Neural cell (in vitro differentiated cells): ENCODE data around the gene LIN9. TPM values are rescaled to one million over a fixed set of nuclear protein-coding genes. Genes with fewer than 3 reads are reported as not detected.

Experiments
- H2AFZ ChIP-seq: fragments of 200-600, 300-800 bp; sonication (generic), shearing (Covaris generic); 2 replicates; pipeline ENCODE4 v1.6.0; 2014; ENCODE audit warnings: low read depth, mild to moderate bottlenecking, antibody characterized with exemption, low read length, moderate library complexity
- H3F3A ChIP-seq: fragments of 200-600 bp; shearing (Covaris generic); 2 replicates; pipeline ENCODE4 v1.6.1; 2016; ENCODE audit warnings: mild to moderate bottlenecking, moderate library complexity, mixed read lengths, antibody characterized with exemption, low read length; ENCODE audit not compliant: insufficient read depth, poor library complexity, severe bottlenecking
- H3K27ac ChIP-seq: fragments of 200-600, 300-800 bp; sonication (generic), shearing (Covaris generic); 2 replicates; pipeline ENCODE4 v1.5.1; 2014; ENCODE audit warnings: mild to moderate bottlenecking, low read length, moderate library complexity
- H3K27me3 ChIP-seq: fragments of 300-800, 200-600 bp; sonication (generic), shearing (Covaris generic); 2 replicates; pipeline ENCODE4 v1.6.0; 2014; ENCODE audit warnings: mild to moderate bottlenecking, low read depth, low read length, moderate library complexity; ENCODE audit not compliant: insufficient read depth
- H3K36me3 ChIP-seq: fragments of 300-800, 200-600 bp; sonication (generic), shearing (Covaris generic); 2 replicates; pipeline ENCODE4 v1.5.1; 2014; ENCODE audit warnings: mild to moderate bottlenecking, antibody characterized with exemption, low read length, moderate library complexity; ENCODE audit not compliant: insufficient read depth
- H3K4me2 ChIP-seq: fragments of 300-800, 200-600 bp; sonication (generic), shearing (Covaris generic); 2 replicates; pipeline ENCODE4 v1.6.0; 2014; ENCODE audit warnings: mild to moderate bottlenecking, low read length
- H3K4me3 ChIP-seq: fragments of 300-800, 200-600 bp; sonication (generic), shearing (Covaris generic); 2 replicates; pipeline ENCODE4 v1.5.1; 2014; ENCODE audit warnings: mild to moderate bottlenecking, low read length, moderate library complexity
- H3K79me2 ChIP-seq: fragments of 200-600 bp; shearing (Covaris generic); replicated peaks from 2 replicates; pipeline ENCODE4 v1.6.0; 2014; ENCODE audit warnings: mild to moderate bottlenecking, low read length, moderate library complexity; ENCODE audit not compliant: insufficient read depth
- H3K9ac ChIP-seq: fragments of 300-800, 200-600 bp; sonication (generic), shearing (Covaris generic); 2 replicates; pipeline ENCODE4 v1.6.1; 2016; ENCODE audit warnings: mild to moderate bottlenecking, low read length, mixed read lengths
- H3K9me2 ChIP-seq: fragments of 200-600 bp; shearing (Covaris generic); 2 replicates; pipeline ENCODE4 v1.6.1; 2016; ENCODE audit warnings: mild to moderate bottlenecking, low read length, mixed read lengths; ENCODE audit not compliant: insufficient read depth
- H3K9me3 ChIP-seq: fragments of 200-600, 300-800 bp; sonication (generic), shearing (Covaris generic); 2 replicates; pipeline ENCODE4 v1.6.1; 2016; ENCODE audit warnings: mild to moderate bottlenecking, mixed run types, low read length, moderate library complexity, mixed read lengths
- H4K20me1 ChIP-seq: fragments of 200-600 bp; shearing (Covaris generic); 2 replicates; pipeline ENCODE4 v1.6.1; 2016; ENCODE audit warnings: mild to moderate bottlenecking, mixed run types; ENCODE audit not compliant: insufficient read depth
- EP300 ChIP-seq: fragments of 450-650 bp; conservative IDR thresholded peaks from 2 replicates; pipeline ENCODE4 v1.6.1; 2014; ENCODE audit warnings: antibody characterized with exemption, mild to moderate bottlenecking, moderate library complexity; ENCODE audit not compliant: poor library complexity, severe bottlenecking
- EZH2 ChIP-seq: fragments of 200-600, 300-800 bp; shearing (Covaris generic), sonication (generic); IDR thresholded peaks from 2 replicates; pipeline ENCODE4 v1.6.1; 2014; ENCODE audit warnings: antibody characterized with exemption, low read length, borderline replicate concordance, mild to moderate bottlenecking; ENCODE audit not compliant: insufficient read depth, poor library complexity, severe bottlenecking
- MXI1 ChIP-seq: fragments of 450-650 bp; conservative IDR thresholded peaks from 2 replicates; pipeline ENCODE4 v1.6.1; 2014; ENCODE audit warnings: antibody characterized with exemption, mild to moderate bottlenecking; ENCODE audit not compliant: poor library complexity, severe bottlenecking
- POLR2AphosphoS5 ChIP-seq: IDR thresholded peaks from 2 replicates; pipeline ENCODE4 v1.6.1; 2012
- RAD21 ChIP-seq: fragments of 450-650 bp; conservative IDR thresholded peaks from 2 replicates; pipeline ENCODE4 v1.6.1; 2014; ENCODE audit warnings: antibody characterized with exemption, mild to moderate bottlenecking, moderate library complexity
- SMC3 ChIP-seq: fragments of 450-650 bp; conservative IDR thresholded peaks from 2 replicates; pipeline ENCODE4 v1.6.1; 2014; ENCODE audit warnings: antibody characterized with exemption, mild to moderate bottlenecking, moderate library complexity; ENCODE audit not compliant: poor library complexity
- TAF1 ChIP-seq: IDR thresholded peaks from 2 replicates; pipeline ENCODE4 v1.6.1; 2012; ENCODE audit warnings: low read depth
- polyA plus RNA-seq: library from polyadenylated mRNA; depleted of rRNA; stranded (reverse); fragments of >200 nt; gene quantifications from 2 replicates; pipeline ENCODE4 v1.2.3, GENCODE V29; 2014
- TF ChIP-seq, protein P1 (sequence below): IDR thresholded peaks from 2 replicates; pipeline ENCODE4 v1.6.1; 2012; ENCODE audit warnings: borderline replicate concordance
- TF ChIP-seq, protein P2 (sequence below): fragments of 450-650 bp; IDR thresholded peaks from 2 replicates; pipeline ENCODE4 v1.5.1; 2014; ENCODE audit warnings: antibody characterized with exemption, mild to moderate bottlenecking, moderate library complexity; ENCODE audit not compliant: poor library complexity, severe bottlenecking

LIN9 gene
- polyA plus RNA-seq, 1 donor from 2014 or later: 11.9 TPM

DNA sequence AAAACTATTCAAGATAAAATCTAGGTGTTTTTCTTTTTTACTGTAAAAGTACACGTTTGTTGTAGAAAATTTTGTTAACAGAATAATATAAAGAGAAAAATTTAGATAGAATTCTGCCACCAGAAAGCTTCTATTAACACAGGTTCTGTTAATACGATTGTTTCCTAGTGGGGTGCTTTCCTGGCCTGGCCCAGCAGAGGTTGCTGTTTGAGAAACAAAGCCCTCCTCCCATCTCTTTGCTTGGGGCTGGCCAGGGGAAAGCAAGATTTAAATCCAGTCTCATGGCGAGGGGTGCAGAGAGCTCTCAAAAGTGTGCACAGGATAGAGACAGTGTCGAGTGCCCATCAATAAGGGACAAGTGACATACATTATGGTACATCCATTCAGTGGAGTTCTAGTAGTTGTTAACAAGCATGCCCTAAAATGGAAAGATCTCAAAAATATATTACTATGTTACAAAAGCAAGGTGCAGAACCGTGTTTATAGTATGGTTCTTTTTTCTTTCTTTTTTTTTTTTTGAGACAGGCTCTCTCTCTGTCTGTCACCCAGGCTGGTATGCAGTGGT, 107.9 kb downstream of the LIN9 start:
- Histone ChIP-seq H3K36me3 (no peaks in the 10 kb centered on the region), H3K79me2 (no peaks in the 10 kb centered on the region), H3K27ac (no peak overlapping the region), H3F3A (no peaks in the 10 kb centered on the region), H3K9me2 (no peaks in the 10 kb centered on the region), H3K9ac (no peak overlapping the region), H3K4me2 (no peak overlapping the region), H3K4me3 (no peak overlapping the region), H3K27me3 (no peaks in the 10 kb centered on the region), H3K9me3 (no peaks in the 10 kb centered on the region), H2AFZ (no peak overlapping the region), H4K20me1 (no peaks in the 10 kb centered on the region)
- TF ChIP-seq TAF1 (no peak), POLR2AphosphoS5 (no peak), MXI1 (no peak), SMC3 (no peak)
- TF ChIP-seq, protein P1, sequence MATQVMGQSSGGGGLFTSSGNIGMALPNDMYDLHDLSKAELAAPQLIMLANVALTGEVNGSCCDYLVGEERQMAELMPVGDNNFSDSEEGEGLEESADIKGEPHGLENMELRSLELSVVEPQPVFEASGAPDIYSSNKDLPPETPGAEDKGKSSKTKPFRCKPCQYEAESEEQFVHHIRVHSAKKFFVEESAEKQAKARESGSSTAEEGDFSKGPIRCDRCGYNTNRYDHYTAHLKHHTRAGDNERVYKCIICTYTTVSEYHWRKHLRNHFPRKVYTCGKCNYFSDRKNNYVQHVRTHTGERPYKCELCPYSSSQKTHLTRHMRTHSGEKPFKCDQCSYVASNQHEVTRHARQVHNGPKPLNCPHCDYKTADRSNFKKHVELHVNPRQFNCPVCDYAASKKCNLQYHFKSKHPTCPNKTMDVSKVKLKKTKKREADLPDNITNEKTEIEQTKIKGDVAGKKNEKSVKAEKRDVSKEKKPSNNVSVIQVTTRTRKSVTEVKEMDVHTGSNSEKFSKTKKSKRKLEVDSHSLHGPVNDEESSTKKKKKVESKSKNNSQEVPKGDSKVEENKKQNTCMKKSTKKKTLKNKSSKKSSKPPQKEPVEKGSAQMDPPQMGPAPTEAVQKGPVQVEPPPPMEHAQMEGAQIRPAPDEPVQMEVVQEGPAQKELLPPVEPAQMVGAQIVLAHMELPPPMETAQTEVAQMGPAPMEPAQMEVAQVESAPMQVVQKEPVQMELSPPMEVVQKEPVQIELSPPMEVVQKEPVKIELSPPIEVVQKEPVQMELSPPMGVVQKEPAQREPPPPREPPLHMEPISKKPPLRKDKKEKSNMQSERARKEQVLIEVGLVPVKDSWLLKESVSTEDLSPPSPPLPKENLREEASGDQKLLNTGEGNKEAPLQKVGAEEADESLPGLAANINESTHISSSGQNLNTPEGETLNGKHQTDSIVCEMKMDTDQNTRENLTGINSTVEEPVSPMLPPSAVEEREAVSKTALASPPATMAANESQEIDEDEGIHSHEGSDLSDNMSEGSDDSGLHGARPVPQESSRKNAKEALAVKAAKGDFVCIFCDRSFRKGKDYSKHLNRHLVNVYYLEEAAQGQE: no peak

DNA sequence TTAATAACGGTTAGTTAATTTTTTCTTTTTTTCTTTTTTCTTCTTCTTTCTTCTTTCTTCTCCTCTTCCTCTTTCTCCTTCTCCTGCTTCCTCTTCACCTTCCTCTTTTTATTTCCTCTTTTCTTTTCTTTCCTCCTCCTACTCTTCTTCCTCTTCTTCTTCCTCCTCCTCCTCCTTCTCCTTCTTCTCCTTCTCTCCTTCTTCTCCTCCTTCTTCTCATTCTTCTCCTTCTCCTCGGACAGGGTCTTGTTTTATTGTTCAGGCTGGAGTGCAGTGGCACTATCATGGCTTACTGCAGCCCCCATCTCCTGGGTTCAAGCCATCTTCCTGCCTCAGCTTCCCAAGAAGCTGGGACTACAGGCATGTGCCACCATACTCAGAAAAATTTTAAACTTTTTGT, 109.0 kb downstream of the LIN9 start:
- TF ChIP-seq RAD21: no peak
- no peak for TF ChIP-seq POLR2AphosphoS5
- TF ChIP-seq, protein P1: no peak
- TF ChIP-seq, protein P2, sequence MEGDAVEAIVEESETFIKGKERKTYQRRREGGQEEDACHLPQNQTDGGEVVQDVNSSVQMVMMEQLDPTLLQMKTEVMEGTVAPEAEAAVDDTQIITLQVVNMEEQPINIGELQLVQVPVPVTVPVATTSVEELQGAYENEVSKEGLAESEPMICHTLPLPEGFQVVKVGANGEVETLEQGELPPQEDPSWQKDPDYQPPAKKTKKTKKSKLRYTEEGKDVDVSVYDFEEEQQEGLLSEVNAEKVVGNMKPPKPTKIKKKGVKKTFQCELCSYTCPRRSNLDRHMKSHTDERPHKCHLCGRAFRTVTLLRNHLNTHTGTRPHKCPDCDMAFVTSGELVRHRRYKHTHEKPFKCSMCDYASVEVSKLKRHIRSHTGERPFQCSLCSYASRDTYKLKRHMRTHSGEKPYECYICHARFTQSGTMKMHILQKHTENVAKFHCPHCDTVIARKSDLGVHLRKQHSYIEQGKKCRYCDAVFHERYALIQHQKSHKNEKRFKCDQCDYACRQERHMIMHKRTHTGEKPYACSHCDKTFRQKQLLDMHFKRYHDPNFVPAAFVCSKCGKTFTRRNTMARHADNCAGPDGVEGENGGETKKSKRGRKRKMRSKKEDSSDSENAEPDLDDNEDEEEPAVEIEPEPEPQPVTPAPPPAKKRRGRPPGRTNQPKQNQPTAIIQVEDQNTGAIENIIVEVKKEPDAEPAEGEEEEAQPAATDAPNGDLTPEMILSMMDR: no peak
- no peak for TF ChIP-seq MXI1
- no peak for TF ChIP-seq TAF1
- no peak for TF ChIP-seq EZH2
- TF ChIP-seq SMC3: no peak
- TF ChIP-seq EP300: no peak
- no peaks in the 10 kb centered on the region for H3K36me3 ChIP-seq

More for the DNA sequence above, 109.0 kb downstream of the LIN9 start:
- H2AFZ ChIP-seq: no peak overlapping the region
- no peaks in the 10 kb centered on the region for H3K9me2 ChIP-seq
- H3K27ac ChIP-seq: no peak overlapping the region
- no peaks in the 10 kb centered on the region for H3K9me3 ChIP-seq
- no peaks in the 10 kb centered on the region for H3K79me2 ChIP-seq
- no peak overlapping the region for H3K4me3 ChIP-seq
- H3K9ac ChIP-seq: no peak overlapping the region
- no peaks in the 10 kb centered on the region for H4K20me1 ChIP-seq
- H3F3A ChIP-seq: no peaks in the 10 kb centered on the region
- H3K4me2 ChIP-seq: no peak overlapping the region
- no peaks in the 10 kb centered on the region for H3K27me3 ChIP-seq
